GM18526 (cell line): ENCODE measurements around the gene CALU.

Experiments
- POLR2A ChIP-seq: IDR thresholded peaks from 3 replicates; pipeline ENCODE4 v1.6.1; 2011; ENCODE audit not compliant: insufficient read length; ENCODE audit errors: extremely low read depth

Gene CALU

GRCh38 chr7:128735436-128735835 is 3.7 kb upstream of the CALU start:
- TF ChIP-seq POLR2A: no peak

- TF ChIP-seq POLR2A: no peak
Measured at GRCh38 chr7:128737441-128737840, 1.7 kb upstream of the CALU start.

GRCh38 chr7:128737867-128738385 is 1.2 kb upstream of the CALU start:
- no peak for TF ChIP-seq POLR2A

GRCh38 chr7:128738570-128739047 is 550 bp upstream of the CALU start:
- TF ChIP-seq POLR2A: no peak

- TF ChIP-seq POLR2A: no peak
Measured at GRCh38 chr7:128739990-128740682, 977 bp downstream of the CALU start.

GRCh38 chr7:128740996-128741395 is 1.8 kb downstream of the CALU start:
- no peak for TF ChIP-seq POLR2A

GRCh38 chr7:128741491-128741890 is 2.3 kb downstream of the CALU start:
- TF ChIP-seq POLR2A: no peak

GRCh38 chr7:128742206-128742605 is 3.0 kb downstream of the CALU start:
- TF ChIP-seq POLR2A: no peak

GRCh38 chr7:128743112-128743772 is 4.1 kb downstream of the CALU start:
- TF ChIP-seq POLR2A: no peak

GRCh38 chr7:128744366-128744905 is 5.3 kb downstream of the CALU start:
- TF ChIP-seq POLR2A: no peak

GRCh38 chr7:128745706-128746105 is 6.5 kb downstream of the CALU start:
- TF ChIP-seq POLR2A: no peak

GRCh38 chr7:128747327-128748079 is 8.3 kb downstream of the CALU start:
- TF ChIP-seq POLR2A: no peak

GRCh38 chr7:128752251-128752650 is 13.1 kb downstream of the CALU start:
- no peak for TF ChIP-seq POLR2A

- no peak for TF ChIP-seq POLR2A
Measured at GRCh38 chr7:128755075-128755818, 16.1 kb downstream of the CALU start.

GRCh38 chr7:128755819-128756476 is 16.8 kb downstream of the CALU start:
- TF ChIP-seq POLR2A: no peak

- no peak for TF ChIP-seq POLR2A
Measured at GRCh38 chr7:128757203-128757602, 18.0 kb downstream of the CALU start.
